ENCODE results near the gene PTPRN2. TPM values are rescaled to one million over a fixed set of nuclear protein-coding genes. Genes with fewer than 3 reads are reported as not detected.

Gene PTPRN2
- total and polyA plus RNA-seq, 7 donors = 3.2 to 7.1 (median 5.5) TPM

DNA sequence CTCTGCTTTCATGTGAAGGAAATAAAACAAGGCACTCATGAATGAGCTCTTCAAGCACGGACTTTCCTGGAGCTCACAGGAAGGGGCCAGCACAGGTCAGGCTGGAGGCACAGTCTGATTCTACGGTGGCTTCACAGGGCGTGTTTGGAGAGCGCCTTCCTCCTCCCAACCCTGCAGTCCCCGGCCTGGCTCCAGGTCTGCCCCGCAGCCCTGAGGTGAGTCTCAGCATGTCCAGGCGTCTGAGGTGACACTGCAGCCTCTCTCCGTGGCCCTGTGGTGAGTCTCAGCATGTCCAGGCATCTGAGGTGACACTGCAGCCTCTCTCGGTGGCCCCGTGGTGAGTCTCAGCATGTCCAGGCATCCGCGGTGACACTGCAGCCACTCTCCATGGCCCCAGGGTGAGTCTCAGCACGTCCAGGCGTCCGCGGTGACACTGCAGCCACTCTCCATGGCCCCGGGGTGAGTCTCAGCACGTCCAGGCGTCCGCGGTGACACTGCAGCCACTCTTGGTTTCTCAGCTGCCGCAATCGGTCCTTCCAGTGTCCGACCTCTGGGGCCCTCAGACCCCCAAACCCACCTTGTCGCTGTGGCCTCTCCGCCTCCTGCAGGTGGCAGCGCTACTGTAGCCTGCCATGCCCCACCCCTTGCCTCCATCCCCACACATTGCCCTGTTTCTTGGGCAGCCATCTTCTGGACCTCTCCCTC is 869.2 kb downstream of the PTPRN2 start:
- no peak overlapping the region for H3K27ac ChIP-seq
- no peak overlapping the region for H3K4me3 ChIP-seq
- DNase-seq = peak; percentile 44
- no peak for TF ChIP-seq POLR2A (IDR thresholded peaks at IDR 0.05)
- no peak for TF ChIP-seq POLR2AphosphoS5 (IDR thresholded peaks at IDR 0.05)
- intact Hi-C loops (cut with DNase I) = no loop called here
- H3K27me3 ChIP-seq = no peaks in the 10 kb centered on the region
- H3K36me3 ChIP-seq = no peaks in the 10 kb centered on the region
- no peaks in the 10 kb centered on the region for H3K4me1 ChIP-seq
- 76 to 84% methylated on average over 27 of the region's 27 CpGs for WGBS, 2 donors
- H3K9me3 ChIP-seq = no peaks in the 10 kb centered on the region

DNA sequence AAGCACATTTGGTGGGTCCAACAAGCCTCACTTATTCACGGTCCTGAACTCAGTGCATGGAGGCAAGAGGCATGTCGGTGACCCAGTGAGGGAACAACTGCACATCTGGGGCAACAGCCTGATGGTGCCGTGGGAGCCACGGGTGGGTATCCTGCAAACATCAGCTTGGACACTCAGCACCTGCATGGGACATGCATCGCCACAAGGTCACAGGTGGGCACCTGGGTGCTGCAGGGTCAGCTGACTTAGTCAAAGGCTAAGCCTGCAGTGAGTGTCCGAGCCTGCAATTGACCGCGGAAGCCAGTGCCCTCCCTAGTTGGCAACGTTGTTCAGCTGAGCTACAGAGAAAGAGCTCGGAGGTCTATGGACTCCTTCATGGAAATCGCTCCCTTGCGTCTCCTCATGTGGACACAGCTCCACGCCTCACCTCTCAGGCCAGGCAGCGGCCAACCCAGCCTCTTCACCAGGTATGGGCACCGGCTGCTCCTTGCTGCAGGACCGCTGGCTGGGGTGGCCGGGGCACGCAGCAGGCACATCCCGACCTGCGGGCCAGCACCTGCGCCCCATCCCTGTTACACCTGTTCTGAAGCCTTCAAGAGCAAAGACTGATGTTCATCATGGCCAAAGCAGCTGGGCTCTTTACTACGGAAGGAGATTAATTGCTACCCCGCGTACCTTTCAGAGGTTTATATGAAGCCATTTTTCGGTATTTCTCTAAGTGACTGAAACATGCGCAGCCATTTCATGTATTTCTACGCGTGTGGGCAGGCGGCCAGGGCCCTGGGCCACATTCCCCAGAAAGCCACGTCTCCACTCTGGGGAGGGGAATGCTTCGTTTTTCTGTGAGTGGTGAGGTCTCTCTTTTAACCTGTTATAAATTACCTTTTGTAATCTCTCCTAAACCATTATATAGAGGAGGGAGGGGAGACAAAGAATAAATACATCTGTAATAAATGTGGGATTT is 870.1 kb downstream of the PTPRN2 start:
- DNase-seq = peak; percentile 46
- TF ChIP-seq POLR2AphosphoS5 (IDR thresholded peaks at IDR 0.05) = no peak
- TF ChIP-seq, protein P1, sequence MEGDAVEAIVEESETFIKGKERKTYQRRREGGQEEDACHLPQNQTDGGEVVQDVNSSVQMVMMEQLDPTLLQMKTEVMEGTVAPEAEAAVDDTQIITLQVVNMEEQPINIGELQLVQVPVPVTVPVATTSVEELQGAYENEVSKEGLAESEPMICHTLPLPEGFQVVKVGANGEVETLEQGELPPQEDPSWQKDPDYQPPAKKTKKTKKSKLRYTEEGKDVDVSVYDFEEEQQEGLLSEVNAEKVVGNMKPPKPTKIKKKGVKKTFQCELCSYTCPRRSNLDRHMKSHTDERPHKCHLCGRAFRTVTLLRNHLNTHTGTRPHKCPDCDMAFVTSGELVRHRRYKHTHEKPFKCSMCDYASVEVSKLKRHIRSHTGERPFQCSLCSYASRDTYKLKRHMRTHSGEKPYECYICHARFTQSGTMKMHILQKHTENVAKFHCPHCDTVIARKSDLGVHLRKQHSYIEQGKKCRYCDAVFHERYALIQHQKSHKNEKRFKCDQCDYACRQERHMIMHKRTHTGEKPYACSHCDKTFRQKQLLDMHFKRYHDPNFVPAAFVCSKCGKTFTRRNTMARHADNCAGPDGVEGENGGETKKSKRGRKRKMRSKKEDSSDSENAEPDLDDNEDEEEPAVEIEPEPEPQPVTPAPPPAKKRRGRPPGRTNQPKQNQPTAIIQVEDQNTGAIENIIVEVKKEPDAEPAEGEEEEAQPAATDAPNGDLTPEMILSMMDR (IDR thresholded peaks at IDR 0.05) = no peak
- intact Hi-C loops (cut with DNase I) = no loop called here
- no peaks in the 10 kb centered on the region for H3K36me3 ChIP-seq
- H3K9me3 ChIP-seq = no peaks in the 10 kb centered on the region
- no peaks in the 10 kb centered on the region for H3K4me1 ChIP-seq
- 90 to 92% methylated on average over 31 of the region's 31 CpGs for WGBS, 2 donors
- no peak overlapping the region for H3K4me3 ChIP-seq
- H3K27ac ChIP-seq = no peak overlapping the region
- H3K27me3 ChIP-seq = no peaks in the 10 kb centered on the region

DNA sequence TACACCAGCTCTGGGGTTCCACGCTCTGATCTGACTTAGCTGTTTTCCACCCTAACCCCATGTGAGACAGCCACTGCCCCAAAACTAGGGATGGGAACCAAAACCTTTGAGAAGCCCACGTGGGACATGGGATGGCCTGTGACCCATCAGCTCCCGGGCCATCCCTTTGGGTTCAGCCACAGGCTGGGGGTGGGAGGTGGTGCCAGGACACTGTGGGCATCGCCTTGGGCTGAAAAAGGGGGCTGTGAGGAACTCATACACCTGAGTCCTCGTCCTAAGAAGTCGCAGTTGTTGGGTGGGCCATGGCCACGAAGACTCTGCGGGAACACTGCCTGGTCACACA is 871.7 kb downstream of the PTPRN2 start:
- H3K9me3 ChIP-seq = no peaks in the 10 kb centered on the region
- no peaks in the 10 kb centered on the region for H3K36me3 ChIP-seq
- no peak overlapping the region for H3K27ac ChIP-seq
- H3K4me1 ChIP-seq = no peaks in the 10 kb centered on the region
- no peaks in the 10 kb centered on the region for H3K27me3 ChIP-seq
- WGBS, 2 donors = 67 to 77% methylated on average over 8 of the region's 8 CpGs
- no peak overlapping the region for H3K4me3 ChIP-seq
- TF ChIP-seq, protein P1 (IDR thresholded peaks at IDR 0.05) = no peak
- no peak for TF ChIP-seq EP300 (IDR thresholded peaks at IDR 0.05)
- TF ChIP-seq POLR2A (IDR thresholded peaks at IDR 0.05) = no peak
- no peak for TF ChIP-seq POLR2AphosphoS5 (IDR thresholded peaks at IDR 0.05)
- DNase-seq = peak; percentile 28
- intact Hi-C loops (cut with DNase I) = no loop called here

DNA sequence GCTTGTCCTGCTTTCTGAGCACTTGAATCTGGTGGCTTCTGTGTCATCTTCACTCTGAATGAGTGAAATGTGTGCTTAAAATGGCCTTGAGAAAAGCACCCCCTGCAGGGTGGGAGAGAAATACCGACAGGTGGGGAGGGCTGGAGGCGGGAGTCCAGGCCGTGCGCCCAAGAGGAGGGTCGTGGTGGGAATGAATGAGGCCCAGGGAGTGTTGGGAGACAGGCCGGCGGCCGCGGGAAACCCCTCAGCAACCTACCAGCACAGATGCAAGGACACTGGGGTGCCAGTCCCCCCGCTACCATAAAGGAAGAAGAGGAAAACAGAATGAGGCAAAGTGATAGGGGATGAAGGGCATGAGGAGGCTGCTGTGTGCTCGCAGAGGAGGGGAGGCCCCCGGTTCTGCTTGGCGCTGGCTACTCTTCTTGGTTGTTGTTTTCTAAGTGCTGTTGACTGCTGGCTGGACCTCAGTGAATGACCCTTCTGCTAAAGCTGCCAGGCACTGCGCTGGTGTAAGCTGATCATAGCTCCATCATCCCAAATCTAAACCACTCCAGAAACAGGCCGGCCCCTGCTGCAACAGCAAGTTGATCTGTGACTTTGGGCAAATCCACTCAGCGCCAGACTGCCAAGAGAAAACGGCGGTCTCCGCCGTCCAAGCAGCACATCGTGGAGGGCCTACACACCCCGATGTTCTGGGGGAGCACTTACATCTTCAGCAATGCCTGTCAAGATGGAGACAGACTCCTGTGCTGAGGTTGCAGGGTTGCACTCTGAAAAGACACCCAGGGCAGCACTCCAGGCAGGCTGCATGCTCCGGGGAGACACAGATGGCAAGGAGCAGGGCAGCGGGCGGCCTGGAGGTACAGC is 872.3 kb downstream of the PTPRN2 start:
- no peaks in the 10 kb centered on the region for H3K36me3 ChIP-seq
- WGBS, 2 donors = 82 to 89% methylated on average over 25 of the region's 25 CpGs
- DNase-seq = peak; percentile 44

DNA sequence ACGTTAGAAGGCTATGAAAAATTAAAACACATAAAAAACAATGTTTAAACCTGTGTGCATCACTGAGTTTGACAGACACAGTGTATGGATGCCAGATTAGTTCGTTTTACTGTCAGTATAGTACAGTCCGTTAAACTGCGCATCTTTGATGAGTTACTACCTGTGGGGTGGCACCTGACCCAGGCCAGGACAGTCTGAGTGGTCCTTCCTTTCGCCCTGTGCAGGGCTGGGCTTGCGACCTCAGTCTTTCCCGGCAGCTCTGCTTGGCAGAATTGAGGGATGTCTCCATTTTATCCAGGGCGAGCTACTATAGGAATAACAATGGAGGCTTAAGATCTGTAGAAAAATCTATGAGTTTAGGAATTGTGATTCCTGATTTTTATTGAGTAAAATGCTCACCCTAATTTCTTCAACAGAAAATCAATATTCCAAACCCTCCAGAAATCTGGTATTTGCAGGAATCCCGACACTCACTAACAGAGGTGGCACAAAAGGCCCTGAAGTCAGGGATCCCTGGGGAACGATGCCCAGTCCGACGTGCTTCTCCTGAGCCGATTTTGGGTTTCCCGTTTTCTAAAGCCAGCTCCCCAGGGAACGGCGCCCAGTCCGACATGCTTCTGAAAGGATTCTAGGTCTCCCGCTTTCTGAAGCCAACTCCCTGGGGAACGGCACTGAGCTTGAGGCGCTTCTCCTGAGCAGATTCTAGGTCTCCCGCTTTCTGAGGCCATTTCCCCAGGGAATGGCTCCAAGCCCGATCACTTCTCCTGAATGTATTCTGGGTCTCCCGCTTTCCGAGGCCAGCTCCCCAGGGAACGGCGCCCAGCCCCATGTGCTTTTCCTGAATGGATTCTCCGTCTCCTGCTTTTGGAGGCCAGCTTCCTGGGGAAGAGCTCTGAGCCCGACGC is 873.2 kb downstream of the PTPRN2 start:
- peak; percentile 36 for DNase-seq
- no peak overlapping the region for H3K27ac ChIP-seq
- no peaks in the 10 kb centered on the region for H3K9me3 ChIP-seq
- intact Hi-C loops (cut with DNase I) = no loop called here
- H3K4me3 ChIP-seq = no peak overlapping the region
- H3K4me1 ChIP-seq = no peaks in the 10 kb centered on the region
- no peaks in the 10 kb centered on the region for H3K36me3 ChIP-seq
- H3K27me3 ChIP-seq = peaks cover 0 to 6% (median 0%) of the 10 kb centered on the region in 3 donors
- TF ChIP-seq POLR2A (IDR thresholded peaks at IDR 0.05) (no peak), EP300 (IDR thresholded peaks at IDR 0.05) (no peak), POLR2AphosphoS5 (IDR thresholded peaks at IDR 0.05) (no peak)
- TF ChIP-seq, protein P1 (IDR thresholded peaks at IDR 0.05) = no peak
- 87 to 91% methylated on average over 29 of the region's 29 CpGs for WGBS, 2 donors

More for the DNA sequence above, 872.3 kb downstream of the PTPRN2 start:
- no peaks in the 10 kb centered on the region for H3K9me3 ChIP-seq
- no peak overlapping the region for H3K27ac ChIP-seq
- TF ChIP-seq POLR2AphosphoS5 (IDR thresholded peaks at IDR 0.05) (no peak), EP300 (IDR thresholded peaks at IDR 0.05) (no peak)
- no peaks in the 10 kb centered on the region for H3K27me3 ChIP-seq
- no peaks in the 10 kb centered on the region for H3K4me1 ChIP-seq
- intact Hi-C loops (cut with DNase I) = no loop called here
- no peak overlapping the region for H3K4me3 ChIP-seq

All from sigmoid colon (tissue), 7 donors.